K562 (cell line): Measurements from ENCODE around the gene MGA. TPM values are rescaled to one million over a fixed set of nuclear protein-coding genes. Genes with fewer than 3 reads are reported as not detected.

Experiments used
- ATAC-seq: fragments of 200-7000 bp; cut with Tn5 transposase; 3 replicates; pipeline ENCODE4 v1.9.1; 2020; ENCODE audit warnings: moderate library complexity
- BruUV-seq: library from RNA; stranded (reverse); fragments of 400-500 nt; replicated peaks from 2 replicates; lab custom pipeline; 2021; lab: Mats Ljungman, UMichigan
- CTCF ChIA-PET: fragments of 300-600 bp; formaldehyde crosslinking; extraction: SDS; loops from one replicate; lab custom pipeline; 2021; ENCODE audit warnings: low intra/inter-chr PET ratio; lab: Yijun Ruan, JAX
- POLR2A ChIA-PET: fragments of 300-600, 350-650 bp; sonication (Branson Sonifier 250); formaldehyde crosslinking; extraction: SDS; loops from one replicate; lab custom pipeline; 2021; ENCODE audit warnings: antibody characterized with exemption, inconsistent platforms; lab: Yijun Ruan, JAX
- DNase-seq, 4 experiments: peaks; one replicate each; pipeline versions ENCODE4 v3.0.0 to v3.0.0-alpha.2; 2011 to 2018; ENCODE audit warnings: low spot score in 3 of 4, mixed read lengths in 3 of 4; ENCODE audit errors: extremely low read depth in 1 of 4
- FAIRE-seq: peaks from 2 replicates; lab custom pipeline; 2011; peaks lifted over from hg19 to GRCh38; lab: Jason Lieb, UNC
- H2AFZ ChIP-seq: 2 replicates; pipeline ENCODE4 v1.6.0; 2011; ENCODE audit warnings: low read depth, low read length, control low read depth, inconsistent platforms
- H3K27ac ChIP-seq: fragments of 200-600 bp; 3 replicates; pipeline ENCODE4 v1.8.0; 2011; ENCODE audit warnings: low read depth, mild to moderate bottlenecking, control low read depth, inconsistent platforms, low read length, moderate library complexity, mixed read lengths; ENCODE audit errors: extremely low read depth
- H3K27me3 ChIP-seq, 2 experiments: fragments of 300-600 bp in 1 of 2; 2 replicates in 1 of 2; 3 replicates in 1 of 2; pipeline versions ENCODE4 v1.6.0 to v1.8.0; 2011; ENCODE audit warnings: inconsistent platforms in 2 of 2, low read length in 2 of 2, mild to moderate bottlenecking in 1 of 2, mixed read lengths in 1 of 2, moderate library complexity in 1 of 2; ENCODE audit not compliant: control insufficient read depth in 2 of 2, insufficient read depth in 2 of 2
- H3K36me3 ChIP-seq: fragments of 300-600 bp; 3 replicates; pipeline ENCODE4 v1.8.0; 2011; ENCODE audit warnings: mild to moderate bottlenecking, low read length, inconsistent platforms; ENCODE audit not compliant: control insufficient read depth, insufficient read depth
- H3K4me1 ChIP-seq, 2 experiments: fragments of 200-600 bp in 1 of 2; replicated peaks in 1 of 2; 2 replicates in 1 of 2; 3 replicates in 1 of 2; pipeline versions ENCODE4 v1.5.1 to v1.8.0; 2011; ENCODE audit warnings: inconsistent platforms in 2 of 2, low read length in 2 of 2, mild to moderate bottlenecking in 1 of 2, mixed read lengths in 1 of 2, moderate library complexity in 1 of 2; ENCODE audit not compliant: control insufficient read depth in 2 of 2, insufficient read depth in 2 of 2
- H3K4me2 ChIP-seq: 2 replicates; pipeline ENCODE4 v1.6.1; 2011; ENCODE audit warnings: low read length, control low read depth, inconsistent platforms, mixed read lengths; ENCODE audit not compliant: insufficient read depth
- H3K4me3 ChIP-seq: fragments of 200-600 bp; sonication (generic), shearing (Covaris generic); 2 replicates; pipeline ENCODE4 v1.5.1; 2016; ENCODE audit warnings: control low read depth, inconsistent platforms
- H3K79me2 ChIP-seq: fragments of 200-600 bp; 3 replicates; pipeline ENCODE4 v1.8.0; 2011; ENCODE audit warnings: low read length, inconsistent platforms; ENCODE audit not compliant: control insufficient read depth, insufficient read depth
- H3K9ac ChIP-seq, 2 experiments: 2 replicates each; pipeline versions ENCODE4 v1.6.0 to v1.6.1; 2011; ENCODE audit warnings: low read depth in 2 of 2, low read length in 2 of 2, control low read depth in 1 of 2, inconsistent platforms in 1 of 2, mild to moderate bottlenecking in 1 of 2, mixed read lengths in 1 of 2; ENCODE audit not compliant: insufficient read depth in 1 of 2
- H3K9me1 ChIP-seq: one replicate; pipeline ENCODE4 v1.6.0; 2011; ENCODE audit warnings: inconsistent platforms, mild to moderate bottlenecking, low read length, moderate library complexity; ENCODE audit not compliant: control insufficient read depth, insufficient read depth
- H3K9me3 ChIP-seq: replicated peaks from 2 replicates; pipeline ENCODE4 v1.5.1; 2011; ENCODE audit warnings: low read depth, low read length, inconsistent platforms; ENCODE audit not compliant: control insufficient read depth, insufficient read depth
- H4K20me1 ChIP-seq: replicated peaks from 2 replicates; pipeline ENCODE4 v1.6.1; 2011; ENCODE audit warnings: low read length, inconsistent platforms, mixed read lengths; ENCODE audit not compliant: control insufficient read depth, insufficient read depth
- CBX3 ChIP-seq, 2 experiments: IDR thresholded peaks; 1 replicate in 1 of 2; 2 replicates in 1 of 2; pipeline ENCODE4 v1.6.1; 2012; ENCODE audit warnings: inconsistent platforms in 2 of 2, low read length in 2 of 2, borderline replicate concordance in 1 of 2, control low read depth in 1 of 2
- CHD1 ChIP-seq: fragments of 200-600 bp; sonication (generic); IDR thresholded peaks from one replicate; pipeline ENCODE4 v1.6.1; 2012; ENCODE audit warnings: mild to moderate bottlenecking, moderate library complexity, low read length, inconsistent platforms
- ETV1 ChIP-seq: fragments of 450-650 bp; conservative IDR thresholded peaks from 2 replicates; pipeline ENCODE4 v1.6.1; 2016; ENCODE audit warnings: missing genetic modification characterization, control low read depth, low read depth, missing compliant biosample characterization
- FOSL1 ChIP-seq: fragments of 200-800 bp; sonication (Bioruptor generic); conservative IDR thresholded peaks from 2 replicates; pipeline ENCODE4 v1.6.1; 2016; ENCODE audit warnings: missing genetic modification characterization, missing compliant biosample characterization
- HDGF ChIP-seq: fragments of 450-650 bp; IDR thresholded peaks from 2 replicates; pipeline ENCODE4 v1.6.1; 2016
- KLF16 ChIP-seq: IDR thresholded peaks from 2 replicates; pipeline ENCODE4 v1.6.1; 2016; ENCODE audit warnings: antibody characterized with exemption
- RFX7 ChIP-seq: fragments of 250-450 bp; sonication (Bioruptor Pico); IDR thresholded peaks from 2 replicates; pipeline ENCODE4 v1.5.1; 2021; ENCODE audit warnings: mild to moderate bottlenecking
- SAFB2 ChIP-seq: fragments of 200-400 bp; formaldehyde crosslinking; IDR thresholded peaks from 2 replicates; pipeline ENCODE4 v1.6.1; 2018; ENCODE audit warnings: borderline replicate concordance, low read length, low read depth, moderate library complexity; ENCODE audit not compliant: severe bottlenecking
- TCFL5 ChIP-seq: fragments of 250-450 bp; sonication (Bioruptor Pico); conservative IDR thresholded peaks from 2 replicates; pipeline ENCODE4 v1.6.1; 2021; ENCODE audit warnings: mild to moderate bottlenecking, moderate library complexity, matching md5 sums
- ZFP36 ChIP-seq: fragments of 150-350 bp; IDR thresholded peaks from 2 replicates; pipeline ENCODE4 v1.6.1; 2018; ENCODE audit warnings: low read length, low read depth; ENCODE audit not compliant: partially characterized antibody
- ZFPM2 ChIP-seq: fragments of 250-450 bp; sonication (Bioruptor Pico); IDR thresholded peaks from 2 replicates; pipeline ENCODE4 v1.5.1; 2022; ENCODE audit warnings: mild to moderate bottlenecking
- ZNF512 ChIP-seq: IDR thresholded peaks from 2 replicates; pipeline ENCODE4 v1.6.1; 2016; ENCODE audit warnings: missing genetic modification characterization, missing compliant biosample characterization
- WGBS: fragments of 100-300 bp; shearing (Covaris generic); methylation state at CpG from one replicate; pipeline ENCODE4 v1.1.6; 2016; ENCODE audit warnings: low coverage, mixed read lengths; ENCODE audit not compliant: insufficient coverage; ENCODE audit errors: missing lambda C conversion rate; 5-methylcytosine and 5-hydroxymethylcytosine counted together
- in situ Hi-C: fragments of 300-500 bp; cut with MboI; formaldehyde crosslinking; loops from 4 replicates; pipeline ENCODE4 v1.15.0; 2018; ENCODE audit warnings: inconsistent platforms, mixed read lengths
- intact Hi-C: fragments of 100-400 bp; cut with micrococcal nuclease; formaldehyde crosslinking; loops from 2 replicates; pipeline ENCODE4 v1.14.2; 2022
- polyA plus RNA-seq, 8 experiments: library from polyadenylated mRNA; depleted of rRNA in 4 of 8; stranded (reverse) in 5 of 8; unstranded in 3 of 8; fragments of >200 nt; fragmentation: Nextera tagmentation in 2 of 8; fragmentation: Illumina TruSeq in 1 of 8; extraction: Ambion mirVana in 2 of 8; extraction: Trizol in 1 of 8; gene quantifications; 2 replicates each; pipeline versions ENCODE4 v1.2.1 to v1.2.3, GENCODE V29; 2011 to 2014; ENCODE audit warnings: inconsistent platforms in 1 of 8, missing spikeins in 1 of 8
- total RNA-seq, 7 experiments: library from RNA; depleted of rRNA in 6 of 7; stranded (reverse); fragments of >200 nt in 6 of 7; fragmentation: Illumina TruSeq in 2 of 7; extraction: Trizol in 2 of 7; gene quantifications; 2 replicates each; pipeline versions ENCODE4 v1.2.1 to v1.2.3, GENCODE V29; 2011 to 2021; ENCODE audit warnings: low replicate concordance in 1 of 7
- TF ChIP-seq, protein P1 (sequence below): sonication (generic); formaldehyde crosslinking; IDR thresholded peaks from 2 replicates; pipeline ENCODE4 v1.8.1; 2023; ENCODE audit warnings: mild to moderate bottlenecking, missing genetic modification reagents

Gene MGA
- total and polyA plus RNA-seq, 9 of the 15 experiments (the other 6 are each of a cell fraction or from before 2014, with no cell fraction given) = 4.7 to 56.1 (median 21.1) TPM

DNA sequence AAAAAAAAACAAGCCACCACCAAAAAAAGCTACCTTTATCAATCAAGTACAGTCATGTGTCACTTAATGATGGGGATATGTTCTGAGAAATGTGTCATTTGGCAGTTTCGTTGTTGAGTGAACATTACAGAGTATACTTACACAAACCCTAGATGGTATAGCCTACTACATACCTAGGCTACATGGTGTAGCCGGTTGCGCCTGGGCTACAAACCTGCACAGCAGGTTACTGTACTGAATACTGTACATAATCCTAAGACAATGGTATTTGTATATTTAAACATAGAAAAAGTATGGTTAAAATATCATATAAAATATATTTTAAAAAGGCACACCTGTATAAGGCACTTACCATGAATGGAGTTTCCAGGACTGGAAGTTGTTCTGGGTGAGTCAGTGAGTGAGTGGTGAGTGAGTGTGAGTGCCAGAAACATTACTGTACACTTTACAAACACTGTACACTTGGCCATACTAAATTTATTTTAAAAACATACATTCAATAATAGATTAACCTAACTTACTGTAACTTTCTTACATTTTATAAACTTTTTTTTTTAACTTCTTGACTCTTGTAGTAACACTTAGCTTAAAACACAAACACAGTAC, 141.7 kb downstream of the MGA start:
- Histone ChIP-seq H4K20me1 (no peaks in the 10 kb centered on the region; the same call in 1 of the 2 replicates), H3K4me3 (no peak overlapping the region), H3K27ac (no peak overlapping the region), H2AFZ (no peak overlapping the region), H3K4me2 (no peak overlapping the region), H3K27me3 (no peaks in the 10 kb centered on the region), H3K9me3 (no peaks in the 10 kb centered on the region), H3K79me2 (no peaks in the 10 kb centered on the region), H3K9me1 (no peaks in the 10 kb centered on the region), H3K36me3 (no peaks in the 10 kb centered on the region), H3K4me1 (0 out of 5 replicates have a peak, but pooled peaks cover 0 to 3% of the 10 kb centered on the region in 2 experiments), H3K9ac (no peak overlapping the region)
- FAIRE-seq (no peak), ATAC-seq (no peak), DNase-seq (no peak)
- ChIA-PET CTCF (interaction anchor here (1.1 kb wide), 1 partner anchor 10 kb away, joined by 3 read pairs; no protein-coding TSS in a partner anchor), POLR2A (interaction anchor here (2.2 kb wide), 1 partner anchor 28 kb away, joined by 7 read pairs; the partner anchor contains the start of gene MAPKBP1)
- intact Hi-C loops = no loop called here
- in situ Hi-C loops = loop anchor here (25.0 kb wide), 1 partner anchor 340 kb away; no protein-coding TSS in a partner anchor
- TF ChIP-seq TCFL5 (CRISPR knock-in tag) = no peak
- peak in 1 of 2 experiments; percentile 64; a peak in 1 of 3 replicates for TF ChIP-seq CBX3 (IDR thresholded peaks at IDR 0.05; ENCODE audit: borderline replicate concordance in 1 of 2, low read length in 2 of 2)
- TF ChIP-seq ZFP36 = peak; percentile 12
- 79% methylated on average over 3 of the region's 3 CpGs for WGBS
- no TSS peak for BruUV-seq

GRCh38 chr15:41804361-41804760, 144.2 kb downstream of the MGA start:
- Histone ChIP-seq H3K27me3 (no peaks in the 10 kb centered on the region), H3K4me2 (no peak overlapping the region), H3K9me3 (no peaks in the 10 kb centered on the region), H4K20me1 (no peaks in the 10 kb centered on the region; the same call in 1 of the 2 replicates), H3K36me3 (no peaks in the 10 kb centered on the region), H2AFZ (no peak overlapping the region), H3K27ac (no peak overlapping the region), H3K79me2 (no peaks in the 10 kb centered on the region), H3K4me3 (no peak overlapping the region), H3K4me1 (0 out of 5 replicates have a peak, but pooled peaks cover 0 to 3% of the 10 kb centered on the region in 2 experiments), H3K9ac (peak overlapping the region in 1 of 2 experiments; percentile 62; a peak in 1 of 4 replicates), H3K9me1 (no peaks in the 10 kb centered on the region)
- DNase-seq (no peak), ATAC-seq (peak; percentile 36; the same call in 2 of the 3 replicates), FAIRE-seq (no peak)
- ChIA-PET CTCF (no interaction called here), POLR2A (interaction anchor here (1.3 kb wide), 1 partner anchor 31 kb away, joined by 6 read pairs; no protein-coding TSS in a partner anchor)
- in situ Hi-C loops = loop anchor here (25.0 kb wide), 1 partner anchor 342 kb away; no protein-coding TSS in a partner anchor
- 83% methylated on average over 2 of the region's 2 CpGs for WGBS
- no TSS peak for BruUV-seq
- intact Hi-C loops = no loop called here
- TF ChIP-seq ZFPM2 (CRISPR knock-in tag) = no peak
- no peak for TF ChIP-seq RFX7 (CRISPR knock-in tag)
- no peak for TF ChIP-seq ETV1 (tag)
- no peak for TF ChIP-seq KLF16
- TF ChIP-seq, protein P1, sequence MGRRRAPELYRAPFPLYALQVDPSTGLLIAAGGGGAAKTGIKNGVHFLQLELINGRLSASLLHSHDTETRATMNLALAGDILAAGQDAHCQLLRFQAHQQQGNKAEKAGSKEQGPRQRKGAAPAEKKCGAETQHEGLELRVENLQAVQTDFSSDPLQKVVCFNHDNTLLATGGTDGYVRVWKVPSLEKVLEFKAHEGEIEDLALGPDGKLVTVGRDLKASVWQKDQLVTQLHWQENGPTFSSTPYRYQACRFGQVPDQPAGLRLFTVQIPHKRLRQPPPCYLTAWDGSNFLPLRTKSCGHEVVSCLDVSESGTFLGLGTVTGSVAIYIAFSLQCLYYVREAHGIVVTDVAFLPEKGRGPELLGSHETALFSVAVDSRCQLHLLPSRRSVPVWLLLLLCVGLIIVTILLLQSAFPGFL (CRISPR knock-in tag) = no peak
- no peak for TF ChIP-seq ZNF512 (tag)
- no peak for TF ChIP-seq HDGF
- no peak for TF ChIP-seq SAFB2
- no peak for TF ChIP-seq FOSL1 (tag)
- TF ChIP-seq CHD1 = no peak
